Measurements from ENCODE around the gene ZGPAT.

The ZGPAT gene

DNA sequence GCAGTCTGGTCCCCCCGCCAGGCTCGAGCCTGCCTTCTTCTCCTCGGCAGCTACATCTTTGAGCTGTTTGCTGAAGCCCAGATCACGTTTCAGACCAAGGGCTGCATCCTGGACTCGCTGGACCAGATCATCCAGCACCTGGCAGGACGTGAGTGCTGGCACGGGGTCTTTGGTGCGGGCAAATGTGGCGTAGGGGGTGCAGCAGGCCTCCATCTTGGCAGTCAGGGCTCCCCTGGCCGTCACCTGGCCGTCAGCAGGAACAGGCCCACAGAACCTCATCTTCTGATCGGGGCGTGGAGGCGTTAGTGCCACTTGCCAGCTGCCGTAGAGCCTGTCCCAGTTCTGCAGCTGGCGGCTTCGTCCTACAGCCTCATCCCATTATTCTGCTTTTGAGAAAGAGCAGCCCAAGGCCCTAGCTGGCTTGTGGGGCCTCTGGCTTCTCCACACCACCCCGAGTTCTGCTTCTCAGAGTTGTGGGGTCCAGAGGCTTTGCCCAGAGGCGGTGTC is 28.0 kb upstream of the ZGPAT start:
- no peak for FAIRE-seq

DNA sequence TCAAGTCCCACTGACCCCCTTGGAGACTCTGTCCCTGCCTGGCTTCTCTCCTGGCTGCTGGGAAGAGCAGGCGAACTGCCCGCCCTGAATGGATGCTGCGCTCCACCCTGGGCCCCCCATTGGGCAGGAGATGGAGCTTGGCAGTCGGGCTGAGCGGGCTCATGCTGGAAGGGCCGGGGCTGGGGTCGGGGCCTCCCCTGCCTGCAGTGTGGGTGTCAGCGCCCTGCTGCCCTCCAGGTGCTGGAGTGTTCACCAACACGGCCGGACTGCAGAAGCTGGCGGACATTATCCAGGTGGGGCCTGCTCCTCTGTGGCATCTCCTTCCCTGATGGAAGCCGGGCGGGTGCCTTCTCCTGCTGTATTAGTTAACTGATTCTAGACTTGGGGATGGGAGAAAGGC is 27.4 kb upstream of the ZGPAT start:
- FAIRE-seq, result no peak

DNA sequence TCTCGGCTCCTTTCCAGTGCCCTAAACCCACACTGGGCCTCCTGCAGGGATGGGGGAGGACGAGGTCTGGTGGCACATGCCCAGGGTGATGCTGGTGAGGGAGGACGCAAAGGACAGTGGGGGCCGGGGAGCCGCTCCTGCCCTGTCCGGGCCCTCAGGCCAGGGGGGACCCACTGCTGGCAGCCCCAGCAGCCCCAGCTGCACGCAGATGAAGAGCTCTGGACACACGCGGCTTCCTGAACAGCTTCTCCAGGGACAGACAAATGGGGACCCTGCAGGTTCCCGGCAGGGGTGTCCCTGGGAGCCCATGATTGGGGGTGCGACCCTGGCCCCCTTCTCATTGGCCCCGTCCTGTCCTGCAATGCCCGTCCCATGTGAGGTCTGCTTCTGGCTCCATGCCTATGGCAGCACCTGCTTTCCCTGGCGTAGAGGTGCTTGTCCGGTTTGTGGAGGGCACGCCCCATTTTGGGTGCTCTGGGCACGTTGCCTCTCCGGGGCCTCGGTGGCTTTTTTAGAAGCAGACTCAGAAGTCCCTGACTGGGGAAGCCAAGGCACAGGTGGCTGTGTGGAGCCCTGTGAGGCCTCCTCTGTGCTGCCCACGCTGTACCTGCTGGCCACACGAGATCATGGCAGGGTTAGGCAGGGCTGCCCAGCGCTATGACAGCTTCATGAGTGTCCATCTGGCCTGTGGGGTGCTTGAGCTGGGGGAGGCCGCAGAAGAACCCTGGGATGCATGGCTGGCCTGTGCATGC is 26.8 kb upstream of the ZGPAT start:
- no peak for FAIRE-seq

DNA sequence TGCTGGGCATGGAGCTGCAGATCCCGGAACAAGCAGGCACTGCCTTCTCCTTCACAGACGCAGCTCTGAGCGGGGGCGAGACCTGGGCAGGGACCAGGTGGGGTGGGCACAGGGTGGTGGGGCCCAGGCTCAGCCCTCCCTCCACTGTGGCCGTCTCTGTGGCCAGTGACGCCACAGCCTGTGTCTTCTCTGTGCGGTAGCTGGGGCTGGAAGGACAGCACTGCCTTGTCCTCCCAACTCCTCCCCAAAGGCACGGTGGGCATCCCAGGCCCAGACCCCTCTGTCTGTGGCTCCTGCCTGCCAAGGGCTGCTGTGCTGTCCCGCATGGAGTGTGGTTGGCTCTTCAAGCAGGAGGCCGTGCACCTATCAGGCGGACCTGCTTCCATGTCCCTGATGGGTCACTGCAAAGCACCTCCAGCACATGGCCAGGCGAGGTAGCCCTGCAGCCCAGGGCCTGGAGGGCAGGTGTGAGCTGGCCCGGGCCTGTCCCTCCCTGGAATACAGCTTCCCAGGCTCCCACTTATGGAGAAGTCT is 26.2 kb upstream of the ZGPAT start:
- FAIRE-seq, result no peak

DNA sequence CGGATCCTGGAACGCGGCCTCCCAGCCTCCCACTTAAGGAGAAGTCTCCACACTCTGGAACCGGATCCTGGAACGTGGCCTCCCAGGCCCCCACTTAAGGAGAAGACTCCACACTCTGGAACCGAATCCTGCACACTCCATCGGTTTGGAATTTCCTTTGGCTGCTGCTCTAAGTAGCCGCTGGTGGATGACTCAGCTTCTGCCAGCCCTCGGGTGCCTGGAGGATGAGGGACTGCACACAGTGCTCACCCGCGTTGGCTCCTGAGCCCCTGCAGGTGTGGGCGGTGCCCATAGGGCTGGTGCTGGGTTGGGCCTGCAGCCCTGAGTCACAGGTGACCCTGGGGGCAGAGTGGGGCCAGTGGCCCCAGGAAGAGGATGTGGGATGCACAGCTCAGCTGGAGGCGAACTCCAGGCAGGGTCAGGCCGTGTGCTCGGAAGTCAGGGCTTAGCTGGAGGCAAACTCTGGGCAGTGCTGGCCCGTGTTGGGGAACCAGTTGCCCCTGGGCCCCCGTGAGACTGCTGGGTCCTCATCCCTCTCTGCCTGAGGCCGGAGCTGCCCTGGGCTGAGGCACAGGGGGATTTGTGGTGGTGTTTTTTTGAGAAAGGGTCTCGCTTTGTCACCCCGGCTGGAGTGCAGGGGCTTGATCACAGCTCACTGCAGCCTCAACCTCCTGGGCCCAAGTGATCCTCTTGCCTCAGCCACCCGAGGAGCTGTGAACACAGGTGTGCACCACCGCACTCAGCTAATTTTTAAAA is 25.3 kb upstream of the ZGPAT start:
- no peak for FAIRE-seq

DNA sequence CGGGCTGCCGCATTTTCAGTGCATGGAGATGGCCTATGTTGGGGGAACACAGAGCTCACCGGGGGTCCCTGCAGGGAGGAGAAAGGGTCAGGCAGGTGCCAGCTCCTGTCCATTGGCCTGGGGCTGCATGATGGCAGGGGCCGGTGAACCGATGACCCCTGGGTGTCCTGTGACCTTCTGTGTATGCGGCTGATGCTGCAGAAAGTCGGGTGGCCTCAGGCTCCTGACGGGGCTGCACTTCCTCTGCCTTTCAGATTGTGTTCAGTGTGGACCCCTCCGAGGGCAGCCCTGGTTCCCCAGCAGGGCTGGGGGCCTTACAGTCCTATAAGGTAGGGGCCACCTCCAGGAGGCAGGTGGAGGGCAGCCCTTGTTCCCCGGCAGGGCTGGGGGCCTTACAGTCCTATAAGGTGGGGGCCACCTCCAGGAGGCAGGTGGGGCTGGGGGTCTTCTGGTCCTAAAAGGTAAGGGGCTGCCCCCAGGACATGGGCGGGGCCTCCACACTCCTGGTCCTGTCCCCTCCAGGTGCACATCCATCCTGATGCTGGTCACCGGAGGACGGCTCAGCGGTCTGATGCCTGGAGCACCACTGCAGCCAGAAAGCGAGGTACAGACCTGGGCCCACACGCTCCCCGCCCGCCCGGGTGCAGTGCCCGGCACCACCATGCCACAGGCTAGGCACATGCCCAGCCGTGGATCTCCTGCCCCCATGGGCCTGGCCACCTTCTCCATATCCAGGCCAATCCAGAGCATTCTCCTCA is 22.4 kb upstream of the ZGPAT start:
- FAIRE-seq, result no peak

DNA sequence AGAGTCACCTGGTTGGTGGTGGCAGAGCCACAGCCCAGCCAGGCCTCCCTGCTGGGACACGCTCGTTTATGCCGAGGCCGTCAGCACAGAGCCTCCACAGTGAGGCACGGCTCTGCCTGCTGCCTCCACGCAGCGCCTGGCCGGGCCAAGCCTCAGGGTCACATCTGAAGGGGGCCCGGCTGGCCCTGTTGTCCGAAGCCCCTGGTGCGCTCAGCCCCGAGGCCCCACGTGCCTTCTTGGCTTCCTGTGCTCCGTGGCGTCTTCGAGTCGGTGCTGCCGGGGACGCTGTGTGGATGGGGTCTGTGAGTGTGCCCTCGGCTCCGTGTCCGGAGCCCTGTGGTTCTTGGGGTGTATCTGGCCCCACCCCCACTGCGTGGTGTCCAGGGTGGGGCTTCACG is 21.7 kb upstream of the ZGPAT start:
- FAIRE-seq, result no peak

DNA sequence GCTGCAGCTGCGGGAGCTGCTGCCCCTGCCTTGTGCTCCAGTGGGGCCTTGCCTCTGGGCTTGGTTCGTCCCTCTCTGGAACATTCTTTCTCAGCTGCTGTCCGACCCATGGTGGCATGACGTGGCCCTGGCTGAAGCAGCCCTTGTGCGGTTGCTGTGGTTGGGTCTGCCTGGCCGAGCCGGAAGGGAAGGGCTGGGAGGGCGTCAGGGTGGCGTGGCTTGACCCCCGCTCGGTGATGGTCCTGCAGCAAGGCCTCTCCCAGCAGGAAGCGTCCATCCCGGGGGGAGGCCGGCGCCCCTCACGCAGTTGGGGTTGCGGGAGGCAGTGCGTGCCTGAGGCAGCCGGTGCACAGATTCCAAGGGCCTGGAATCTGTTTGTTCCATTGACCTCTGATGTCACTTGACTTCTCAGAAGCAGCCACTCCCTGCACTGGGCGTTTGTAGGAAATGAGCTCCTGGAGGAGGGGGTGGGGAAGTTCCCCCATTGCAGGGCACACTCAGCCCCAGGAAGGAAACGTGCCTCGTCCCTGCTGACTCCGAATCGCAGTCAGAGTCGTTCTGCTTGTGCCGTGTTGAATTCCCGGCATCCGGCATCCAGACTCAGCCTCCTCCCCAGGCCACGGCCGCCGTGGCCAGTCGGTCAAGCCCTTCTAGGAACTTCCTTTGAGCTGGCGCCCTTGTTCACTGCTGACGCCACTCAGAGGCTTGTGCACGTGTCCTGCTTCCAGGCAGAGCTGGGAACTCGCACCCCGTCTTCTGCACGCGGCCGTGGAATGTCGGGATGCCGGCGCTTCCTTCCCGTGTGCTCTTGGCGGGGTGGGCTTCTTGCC is 21.1 kb upstream of the ZGPAT start:
- no peak for FAIRE-seq

DNA sequence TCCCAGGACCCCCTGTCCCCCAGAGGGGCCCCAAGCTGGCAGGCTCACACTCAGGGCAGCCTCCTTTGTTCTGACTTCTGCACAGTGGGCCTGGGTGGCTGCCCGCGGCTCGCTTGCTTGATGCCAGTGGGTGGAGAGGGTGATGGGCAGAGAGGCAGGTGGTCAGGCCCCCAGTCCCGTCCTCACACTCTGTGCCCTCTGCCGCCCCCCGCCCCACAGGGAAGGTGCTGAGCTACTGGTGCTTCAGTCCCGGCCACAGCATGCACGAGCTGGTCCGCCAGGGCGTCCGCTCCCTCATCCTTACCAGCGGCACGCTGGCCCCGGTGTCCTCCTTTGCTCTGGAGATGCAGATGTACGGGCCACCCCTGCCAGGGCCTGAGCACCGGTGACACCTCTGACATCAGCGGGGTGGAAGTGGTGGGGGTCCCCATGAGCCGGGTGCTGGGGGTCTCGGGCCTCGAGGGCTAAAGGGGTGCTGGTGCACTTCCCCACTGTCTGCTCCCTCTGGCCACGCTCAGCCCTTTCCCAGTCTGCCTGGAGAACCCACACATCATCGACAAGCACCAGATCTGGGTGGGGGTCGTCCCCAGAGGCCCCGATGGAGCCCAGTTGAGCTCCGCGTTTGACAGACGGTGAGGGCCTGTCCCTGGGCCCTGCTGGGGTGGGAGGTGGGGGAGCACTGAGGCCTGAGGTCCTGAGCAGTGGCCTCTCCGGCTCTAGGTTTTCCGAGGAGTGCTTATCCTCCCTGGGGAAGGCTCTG is 20.2 kb upstream of the ZGPAT start:
- FAIRE-seq, result no peak

DNA sequence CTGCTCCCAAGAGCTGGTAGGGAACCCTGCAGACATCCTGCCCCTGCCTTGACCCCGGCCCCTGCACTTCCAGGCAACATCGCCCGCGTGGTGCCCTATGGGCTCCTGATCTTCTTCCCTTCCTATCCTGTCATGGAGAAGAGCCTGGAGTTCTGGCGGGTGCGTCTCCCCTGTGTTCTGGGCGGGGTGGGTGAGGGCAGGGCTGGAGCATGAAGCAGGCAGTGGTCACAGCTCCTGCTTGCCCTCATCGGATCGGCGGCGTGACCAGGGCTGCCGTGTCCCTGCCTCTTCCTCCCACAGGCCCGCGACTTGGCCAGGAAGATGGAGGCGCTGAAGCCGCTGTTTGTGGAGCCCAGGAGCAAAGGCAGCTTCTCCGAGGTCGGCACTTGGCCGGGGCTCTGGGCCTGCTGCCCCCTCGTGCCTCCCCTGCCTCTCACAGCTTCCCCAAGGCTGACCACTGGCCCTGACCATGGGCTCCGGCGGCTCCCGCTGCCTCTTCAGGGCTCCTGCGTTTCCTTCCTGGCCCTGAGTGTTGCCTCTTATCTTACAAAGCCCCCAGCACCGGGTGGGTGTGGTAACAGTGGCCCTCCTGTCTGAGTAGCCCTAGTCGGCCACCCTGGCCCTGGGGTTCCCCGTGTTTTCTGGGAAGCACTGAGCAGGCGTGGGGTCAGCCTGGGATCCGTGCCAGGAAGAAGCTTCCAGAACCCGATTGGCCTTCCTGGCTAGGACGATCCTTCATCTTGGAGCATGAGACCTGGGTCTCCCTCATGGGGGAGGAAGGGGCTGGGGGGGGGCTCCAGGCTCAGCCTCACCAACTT is 19.4 kb upstream of the ZGPAT start:
- FAIRE-seq, result no peak

DNA sequence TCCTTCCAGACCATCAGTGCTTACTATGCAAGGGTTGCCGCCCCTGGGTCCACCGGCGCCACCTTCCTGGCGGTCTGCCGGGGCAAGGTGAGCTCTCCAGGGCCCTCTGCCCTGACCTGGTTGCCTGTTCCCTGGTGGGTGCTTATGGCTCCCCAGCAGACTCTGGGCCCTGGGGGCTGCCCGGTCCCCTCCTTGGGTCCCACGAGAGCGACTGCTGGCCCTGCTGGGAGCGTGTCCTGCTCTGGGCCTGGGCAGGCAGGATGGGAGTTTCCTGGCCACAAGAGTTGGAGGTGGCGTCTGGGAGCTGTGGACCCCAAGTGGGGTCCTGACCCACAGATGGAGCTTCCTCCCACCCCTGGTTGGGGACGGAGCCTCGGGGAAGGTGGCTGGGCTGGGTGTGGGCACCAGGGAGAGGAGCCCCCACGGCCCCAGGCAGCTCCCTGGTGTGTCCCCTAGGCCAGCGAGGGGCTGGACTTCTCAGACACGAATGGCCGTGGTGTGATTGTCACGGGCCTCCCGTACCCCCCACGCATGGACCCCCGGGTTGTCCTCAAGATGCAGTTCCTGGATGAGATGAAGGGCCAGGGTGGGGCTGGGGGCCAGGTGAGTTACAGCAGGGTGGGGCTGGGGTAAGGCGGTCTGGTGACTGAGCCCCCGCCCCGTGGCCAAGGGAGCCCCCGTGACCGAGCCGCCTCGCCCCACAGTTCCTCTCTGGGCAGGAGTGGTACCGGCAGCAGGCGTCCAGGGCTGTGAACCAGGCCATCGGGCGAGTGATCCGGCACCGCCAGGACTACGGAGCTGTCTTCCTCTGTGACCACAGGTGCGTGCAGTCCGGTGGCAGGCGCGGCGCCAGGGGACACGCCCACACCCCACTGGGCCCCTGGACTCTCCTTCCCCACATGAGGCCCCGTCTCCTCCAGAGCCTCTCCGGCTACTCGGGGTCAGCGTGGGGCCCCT is 18.5 kb upstream of the ZGPAT start:
- FAIRE-seq, result no peak

DNA sequence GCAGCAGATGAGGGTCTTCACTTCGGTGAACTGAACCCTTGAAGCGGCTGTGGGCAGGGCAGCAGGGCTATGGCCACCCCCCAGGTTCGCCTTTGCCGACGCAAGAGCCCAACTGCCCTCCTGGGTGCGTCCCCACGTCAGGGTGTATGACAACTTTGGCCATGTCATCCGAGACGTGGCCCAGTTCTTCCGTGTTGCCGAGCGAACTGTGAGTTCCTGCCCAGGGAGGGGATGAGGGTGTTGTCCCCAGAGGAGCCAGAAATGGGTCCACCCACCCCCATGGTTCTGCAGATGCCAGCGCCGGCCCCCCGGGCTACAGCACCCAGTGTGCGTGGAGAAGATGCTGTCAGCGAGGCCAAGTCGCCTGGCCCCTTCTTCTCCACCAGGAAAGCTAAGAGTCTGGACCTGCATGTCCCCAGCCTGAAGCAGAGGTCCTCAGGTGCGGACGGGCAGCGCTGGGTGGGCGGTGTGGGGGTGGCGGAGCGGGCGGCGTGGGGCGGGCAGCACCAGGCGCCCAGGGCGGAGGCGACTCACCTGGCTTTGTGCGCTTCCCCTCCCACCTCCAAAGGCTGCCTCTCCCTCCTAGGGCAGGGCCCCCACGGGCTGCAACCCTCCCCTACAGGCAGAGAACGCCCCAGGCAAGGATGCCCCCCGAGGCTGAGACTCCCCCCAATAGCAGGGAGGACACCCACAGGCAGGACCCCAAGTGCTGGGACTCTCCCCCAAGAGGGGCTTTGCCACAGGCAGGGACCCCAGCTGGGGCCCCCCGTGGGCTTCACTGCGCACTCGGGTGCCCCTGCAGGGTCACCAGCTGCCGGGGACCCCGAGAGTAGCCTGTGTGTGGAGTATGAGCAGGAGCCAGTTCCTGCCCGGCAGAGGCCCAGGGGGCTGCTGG is 17.6 kb upstream of the ZGPAT start:
- FAIRE-seq, result no peak

DNA sequence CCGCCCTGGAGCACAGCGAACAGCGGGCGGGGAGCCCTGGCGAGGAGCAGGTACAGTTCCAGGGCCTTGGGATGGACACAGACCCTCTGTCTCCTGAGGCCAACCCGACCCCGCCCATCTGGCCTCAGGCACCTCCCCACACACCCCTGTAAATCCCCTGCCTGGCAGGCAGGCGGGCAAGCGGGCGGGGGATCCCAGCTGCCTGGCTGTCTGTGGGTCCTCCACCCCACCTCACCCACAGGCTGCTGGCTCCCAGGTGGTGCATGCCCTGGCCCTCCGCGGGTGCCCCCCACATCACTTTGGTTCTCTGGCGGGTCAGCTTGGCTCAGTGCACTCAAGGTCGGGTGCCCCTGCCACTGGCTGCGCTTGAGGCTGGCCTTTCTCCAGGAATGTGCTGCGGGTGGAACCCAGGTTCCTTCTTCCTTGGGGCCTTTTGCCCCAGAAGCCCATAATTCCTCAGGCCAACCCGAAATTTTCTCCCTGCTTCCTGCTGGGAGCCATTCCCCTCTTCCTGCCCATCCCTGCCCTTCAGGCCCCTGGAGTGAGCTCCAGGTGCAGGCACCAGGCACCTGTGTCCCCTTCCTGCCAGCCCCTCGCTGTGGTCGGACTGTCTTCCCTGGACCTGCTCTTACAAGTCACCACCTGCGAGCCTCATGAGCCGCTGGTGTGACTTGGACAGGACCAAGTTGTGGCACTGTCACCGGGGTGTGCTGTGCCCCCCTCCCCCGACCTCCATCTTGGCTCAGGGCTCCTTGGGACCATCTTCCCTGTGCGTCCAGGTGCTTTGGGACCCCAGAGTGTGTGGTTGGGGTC is 16.7 kb upstream of the ZGPAT start:
- no peak for FAIRE-seq

DNA sequence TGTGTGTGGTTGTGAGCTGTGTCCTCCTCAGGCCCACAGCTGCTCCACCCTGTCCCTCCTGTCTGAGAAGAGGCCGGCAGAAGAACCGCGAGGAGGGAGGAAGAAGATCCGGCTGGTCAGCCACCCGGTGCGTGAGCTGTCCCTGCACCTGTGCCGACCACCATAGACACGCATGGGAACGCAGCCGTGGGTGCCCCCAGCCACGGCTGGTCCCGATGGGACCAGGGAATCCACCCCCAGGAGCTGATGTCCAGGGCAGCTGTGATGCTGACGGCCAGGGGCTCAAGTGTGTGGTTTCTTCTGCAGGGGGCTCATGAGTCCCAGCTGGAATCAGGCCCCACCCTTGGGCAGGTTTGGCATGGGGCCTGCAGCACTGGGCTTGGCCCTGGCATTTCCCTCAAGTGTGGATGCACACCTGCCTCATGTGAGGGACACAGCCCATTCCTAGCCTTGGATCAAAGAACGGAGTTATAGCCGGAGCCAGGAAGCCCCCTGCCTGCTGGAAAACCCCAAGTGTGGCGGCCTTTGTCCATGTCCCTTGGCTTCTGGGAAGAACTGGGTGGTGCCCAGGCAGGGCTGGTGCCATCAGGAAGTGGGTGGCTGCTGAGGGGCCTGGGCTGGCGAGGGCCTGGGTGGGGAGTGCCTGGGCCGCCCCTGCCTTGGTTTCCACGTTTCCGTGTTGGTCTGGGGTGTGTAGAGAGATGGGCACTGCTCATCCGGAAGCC is 16.0 kb upstream of the ZGPAT start:
- FAIRE-seq, result no peak

DNA sequence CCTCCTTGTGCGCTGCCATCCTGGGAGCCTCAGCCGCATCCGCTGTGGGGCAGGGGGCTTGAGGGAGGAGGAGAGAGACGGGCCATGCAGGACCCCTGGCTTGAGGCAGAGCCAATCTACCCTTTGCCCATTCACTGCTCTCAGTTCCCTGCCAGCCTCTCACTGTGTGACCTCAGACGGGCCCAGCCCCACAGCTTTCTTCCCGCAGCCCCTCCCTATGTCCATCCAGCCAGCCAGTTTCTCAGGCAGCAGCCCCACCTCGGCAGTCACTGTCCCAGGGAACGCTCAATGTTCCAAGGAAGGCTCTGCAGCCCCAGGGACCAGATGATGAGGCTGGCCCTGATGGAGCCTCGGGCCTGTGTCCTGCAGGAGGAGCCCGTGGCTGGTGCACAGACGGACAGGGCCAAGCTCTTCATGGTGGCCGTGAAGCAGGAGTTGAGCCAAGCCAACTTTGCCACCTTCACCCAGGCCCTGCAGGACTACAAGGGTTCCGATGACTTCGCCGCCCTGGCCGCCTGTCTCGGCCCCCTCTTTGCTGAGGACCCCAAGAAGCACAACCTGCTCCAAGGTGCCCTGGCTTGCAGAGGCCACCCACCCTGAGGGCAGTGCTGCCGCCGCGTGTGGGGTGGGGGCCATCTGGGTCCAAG is 15.3 kb upstream of the ZGPAT start:
- FAIRE-seq, result no peak

DNA sequence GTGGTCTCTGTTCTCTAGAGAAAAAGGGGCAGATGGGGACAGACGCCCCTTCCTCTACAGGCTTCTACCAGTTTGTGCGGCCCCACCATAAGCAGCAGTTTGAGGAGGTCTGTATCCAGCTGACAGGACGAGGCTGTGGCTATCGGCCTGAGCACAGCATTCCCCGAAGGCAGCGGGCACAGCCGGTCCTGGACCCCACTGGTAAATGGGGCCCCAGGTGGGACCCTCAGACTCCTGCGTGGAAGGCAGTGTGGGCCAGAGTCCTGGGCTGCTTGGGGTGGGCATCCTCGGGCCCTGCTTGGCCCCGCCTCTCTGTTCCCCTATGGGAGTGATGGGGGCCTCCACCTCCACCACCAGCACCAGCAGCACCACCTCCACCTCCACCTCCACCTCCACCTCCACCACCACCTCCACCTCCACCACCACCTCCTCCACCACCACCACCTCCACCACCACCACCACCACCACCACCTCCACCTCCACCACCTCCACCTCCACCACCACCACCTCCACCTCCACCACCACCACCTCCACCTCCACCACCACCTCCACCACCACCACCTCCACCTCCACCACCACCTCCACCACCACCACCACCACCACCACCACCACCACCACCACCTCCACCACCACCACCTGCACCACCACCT is 14.6 kb upstream of the ZGPAT start:
- FAIRE-seq, result no peak

Data from endometrium (tissue), 2 donors.